GM19023 (cell line): ENCODE data around the gene MROH9.
"Not testable (repeated sequence)": the region's sequence is repeated elsewhere in the genome, so short reads cannot be mapped to it uniquely, and the experiment has no call there.

ENCODE experiments used
- ATAC-seq: cut with Tn5 transposase; IDR thresholded peaks from one replicate; pipeline ENCODE4 v1.9.1; 2021; ENCODE audit warnings: mild to moderate bottlenecking, moderate library complexity; ENCODE audit not compliant: unreplicated experiment

The MROH9 gene

DNA sequence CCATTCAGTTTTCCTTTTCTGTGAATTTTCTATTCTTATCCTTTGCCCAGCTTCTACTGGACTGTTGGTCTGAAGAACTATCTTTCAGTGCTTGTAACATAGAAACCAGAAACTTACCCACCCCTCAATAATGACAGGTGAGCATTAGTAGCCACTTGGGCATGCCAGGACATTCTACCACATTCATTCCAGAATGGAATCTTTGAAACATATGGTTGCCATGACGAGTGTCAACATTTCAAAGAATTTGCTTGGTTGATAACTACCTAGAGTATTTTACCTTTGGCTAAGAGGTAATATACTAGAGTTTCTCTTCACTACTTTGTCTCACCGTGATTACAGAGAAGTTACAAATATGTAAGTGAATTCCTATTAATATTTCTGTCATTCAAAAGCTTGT, at the start of gene MROH9:
TSS of gene MROH9 (plus strand) at position 304 of the 400 bp plus-strand sequence. CDS start 10,023 bp downstream, outside the sequence.
- ATAC-seq: no peak

DNA sequence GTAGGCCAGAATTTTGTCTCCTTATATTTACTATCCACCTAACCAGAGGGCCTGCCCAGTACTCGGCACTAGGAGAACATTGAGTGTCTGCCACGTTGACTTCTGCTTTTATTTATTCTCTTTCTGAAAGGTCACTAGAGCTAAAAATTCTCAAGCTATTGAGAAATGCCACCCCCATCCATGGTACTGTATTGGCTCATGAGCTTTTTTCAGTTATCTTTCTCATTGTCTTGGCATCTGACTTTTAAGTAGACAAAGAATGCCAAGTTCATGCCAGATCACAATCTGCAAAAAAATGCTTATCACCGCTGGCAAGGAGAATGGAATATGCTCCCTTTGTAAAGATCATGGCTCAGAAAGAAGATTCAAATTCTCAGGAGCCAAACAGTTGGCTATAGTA, 49.8 kb upstream of the MROH9 start:
- ATAC-seq: no peak

GRCh38 chr1:170886460-170886859, 48.9 kb upstream of the MROH9 start:
- no peak for ATAC-seq

DNA sequence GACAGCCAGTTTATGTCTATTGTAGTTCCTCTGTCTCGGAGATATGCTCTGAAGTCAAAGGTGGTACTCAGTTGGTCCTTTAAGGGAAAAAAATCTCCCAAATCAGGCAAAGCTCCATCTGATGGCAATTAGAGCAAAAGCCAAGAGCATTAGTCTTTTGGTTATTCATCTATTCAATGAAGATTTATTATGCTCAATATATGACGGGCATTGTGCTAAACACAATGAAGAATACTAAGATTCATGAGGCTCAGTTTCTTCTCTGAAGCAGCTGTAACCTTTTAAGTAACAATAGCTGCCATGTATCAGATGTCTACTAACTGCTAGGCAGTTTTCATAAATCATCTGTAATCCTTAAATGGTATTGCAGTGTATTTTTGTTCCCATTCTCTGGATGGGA, 47.6 kb upstream of the MROH9 start:
- no peak for ATAC-seq

DNA sequence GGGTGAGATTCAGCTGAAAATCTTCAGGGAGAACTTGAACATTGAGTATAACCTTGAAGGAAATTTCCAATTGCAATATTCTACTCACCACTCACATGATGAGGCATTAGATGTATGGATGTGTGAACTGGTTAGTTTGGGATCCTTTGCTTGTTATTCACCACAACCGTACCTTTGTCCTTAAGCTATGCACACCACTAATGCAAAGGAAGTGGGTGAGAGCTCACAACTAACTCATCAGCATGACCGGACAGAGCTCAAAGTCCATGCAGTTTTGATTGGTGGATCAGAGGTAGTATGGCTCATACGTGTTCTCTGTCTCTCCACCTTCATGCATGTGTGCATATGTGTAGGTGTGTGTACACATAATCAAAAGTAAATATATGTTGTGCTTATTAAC, 43.5 kb upstream of the MROH9 start:
- no peak for ATAC-seq

GRCh38 chr1:170893655-170894297, 41.6 kb upstream of the MROH9 start:
- no peak for ATAC-seq

DNA sequence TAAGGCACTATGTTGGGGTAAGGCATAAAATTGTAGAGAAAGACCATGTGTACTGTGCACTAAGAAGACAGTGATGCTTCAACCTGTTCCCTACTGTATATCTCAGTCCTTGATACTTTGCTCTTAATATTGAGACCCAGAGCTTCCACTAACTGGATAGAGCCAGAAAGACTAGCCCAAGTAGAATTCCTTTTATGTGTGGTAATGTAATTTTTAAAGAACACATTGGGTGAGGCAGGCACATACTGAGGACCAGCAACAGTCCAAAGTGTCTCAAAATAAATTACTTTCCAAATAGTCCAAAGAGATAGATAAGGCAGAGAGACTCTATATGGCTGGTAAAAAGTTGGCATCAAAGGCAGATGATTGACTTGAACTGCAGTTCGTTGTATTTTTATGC, 31.4 kb upstream of the MROH9 start:
- no peak for ATAC-seq

DNA sequence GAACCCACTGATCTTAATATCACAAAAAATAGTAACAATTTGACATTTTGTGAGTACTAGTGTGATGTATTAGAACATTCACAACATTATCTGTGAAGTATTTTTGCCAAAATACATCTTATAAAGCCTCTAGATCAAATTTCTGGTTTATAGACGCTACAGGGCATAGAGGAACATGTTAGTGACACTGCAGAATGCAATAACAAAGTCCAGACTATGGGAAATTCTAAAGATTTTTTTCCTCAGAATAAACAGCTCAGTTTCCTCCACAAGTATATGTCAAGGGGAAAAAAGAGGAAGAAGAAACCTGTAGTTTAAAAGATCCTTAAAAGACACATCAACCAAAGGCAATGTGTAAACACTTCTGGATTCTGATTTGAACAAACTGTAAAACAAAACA, 26.4 kb upstream of the MROH9 start:
- ATAC-seq: no peak

GRCh38 chr1:170910273-170910672, 25.1 kb upstream of the MROH9 start:
- ATAC-seq: no peak

DNA sequence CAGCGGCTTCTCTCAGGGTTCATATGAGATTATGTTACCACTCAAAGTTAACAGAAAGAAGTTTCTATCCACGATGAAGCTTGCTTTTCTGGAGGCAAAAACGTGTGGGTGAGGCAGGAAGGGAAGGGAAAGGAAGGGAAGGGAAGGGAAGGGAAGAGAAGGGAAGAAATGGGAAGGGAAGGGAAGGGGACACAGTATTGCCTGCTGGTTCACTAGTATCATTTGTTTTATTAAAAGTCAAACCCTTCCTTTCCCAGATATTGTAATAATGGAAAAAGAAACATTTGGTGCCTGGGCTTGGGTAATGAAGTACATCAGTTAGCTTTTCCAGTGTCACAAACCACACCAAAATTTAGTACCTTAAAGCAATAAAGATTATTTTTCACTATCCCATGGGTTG, 18.0 kb upstream of the MROH9 start:
- no peak for ATAC-seq

DNA sequence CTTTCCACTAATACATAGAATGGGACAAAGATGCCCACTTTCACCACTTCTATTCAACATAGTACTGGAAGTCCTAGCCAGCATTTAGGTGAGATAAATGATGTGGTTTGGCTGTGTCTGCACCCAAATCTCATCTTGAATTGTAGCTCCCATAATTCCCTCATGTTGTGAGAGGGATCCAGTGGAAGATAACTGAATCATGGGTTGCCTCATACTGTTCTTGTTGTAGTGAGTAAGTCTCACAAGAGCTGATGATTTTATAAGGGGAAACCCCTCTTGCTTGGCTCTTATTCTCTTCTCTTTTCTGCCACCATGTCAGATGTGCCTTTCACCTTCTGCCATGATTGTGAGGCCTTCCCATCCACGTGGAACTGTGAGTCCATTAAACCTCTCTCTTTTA, 10.7 kb upstream of the MROH9 start:
- not testable (repeated sequence) for ATAC-seq

DNA sequence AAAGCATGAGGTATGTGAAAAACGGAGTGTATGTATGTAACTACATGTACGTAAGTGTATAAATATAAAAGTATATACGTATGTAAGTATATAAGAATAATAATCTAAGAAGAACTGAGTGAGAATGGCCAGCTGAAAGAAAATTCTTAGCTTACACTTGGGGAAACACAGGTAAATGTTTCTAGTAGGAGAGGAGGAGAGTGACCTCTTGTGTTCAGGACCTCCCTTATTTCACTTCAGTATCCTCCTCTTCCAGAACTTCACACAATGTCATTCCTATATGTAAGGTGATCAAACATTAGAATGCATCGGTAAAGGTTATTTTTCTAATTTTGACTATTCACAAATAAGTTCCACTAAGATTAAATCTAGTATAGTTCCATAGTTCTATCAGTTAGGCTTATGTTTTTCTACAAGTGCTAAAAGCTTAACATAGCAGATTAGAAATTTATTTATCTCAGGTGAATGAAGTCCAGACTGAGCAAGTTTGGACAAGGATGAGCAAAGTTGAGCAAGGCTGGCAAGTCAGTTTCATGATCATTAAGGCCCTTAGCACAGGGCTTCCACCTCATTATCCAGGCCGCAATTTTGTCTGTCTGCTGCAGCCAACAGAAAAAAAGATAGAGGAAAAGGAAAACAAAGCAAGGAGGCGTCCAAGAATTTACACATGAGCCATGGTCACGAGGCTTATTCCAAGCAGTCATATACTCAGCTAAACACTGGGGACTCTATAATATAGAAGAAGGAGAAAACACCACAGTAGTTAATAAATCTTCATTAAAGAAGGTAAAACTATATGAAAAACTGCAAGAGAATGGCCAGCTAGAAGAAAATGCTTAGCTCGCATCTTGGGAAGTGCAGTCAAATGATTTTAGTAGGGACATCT, 7.1 kb upstream of the MROH9 start:
- ATAC-seq: no peak

- no peak for ATAC-seq
Observed at GRCh38 chr1:170929412-170929834, 5.9 kb upstream of the MROH9 start.

DNA sequence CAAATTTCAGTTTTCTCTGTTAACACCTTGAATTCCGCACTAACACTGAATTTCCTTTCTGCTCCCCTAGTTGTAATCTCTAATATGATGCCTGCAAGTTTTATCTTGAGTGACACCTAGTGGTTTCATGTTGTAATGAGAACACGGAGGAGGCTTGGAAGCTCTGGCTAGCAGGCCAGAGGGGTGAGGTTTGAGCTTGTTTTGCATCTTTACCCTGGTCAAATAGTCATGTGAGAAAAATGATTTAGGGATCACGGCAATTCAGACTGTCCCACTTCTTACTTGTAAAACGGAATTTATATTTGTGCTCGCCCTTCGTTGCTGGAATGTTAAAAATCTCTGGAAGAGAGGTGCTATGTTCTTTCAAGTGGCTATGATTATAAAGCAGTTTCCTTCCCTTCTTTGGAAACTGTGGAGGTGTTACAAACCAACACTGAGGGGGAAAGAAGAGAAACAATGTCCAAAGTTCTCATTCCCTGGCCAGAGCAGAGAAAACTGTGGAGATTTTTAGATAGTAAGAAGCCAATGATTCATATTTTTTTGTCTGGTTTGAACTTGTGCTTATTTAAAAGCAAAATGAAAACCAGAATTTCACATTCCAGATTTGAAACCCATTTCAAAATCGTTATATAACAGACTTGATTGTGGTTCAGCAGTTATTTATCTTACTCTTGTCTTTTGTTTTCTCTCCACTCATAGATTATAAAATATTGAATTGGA, 5.3 kb upstream of the MROH9 start:
- ATAC-seq: peak; percentile 90

DNA sequence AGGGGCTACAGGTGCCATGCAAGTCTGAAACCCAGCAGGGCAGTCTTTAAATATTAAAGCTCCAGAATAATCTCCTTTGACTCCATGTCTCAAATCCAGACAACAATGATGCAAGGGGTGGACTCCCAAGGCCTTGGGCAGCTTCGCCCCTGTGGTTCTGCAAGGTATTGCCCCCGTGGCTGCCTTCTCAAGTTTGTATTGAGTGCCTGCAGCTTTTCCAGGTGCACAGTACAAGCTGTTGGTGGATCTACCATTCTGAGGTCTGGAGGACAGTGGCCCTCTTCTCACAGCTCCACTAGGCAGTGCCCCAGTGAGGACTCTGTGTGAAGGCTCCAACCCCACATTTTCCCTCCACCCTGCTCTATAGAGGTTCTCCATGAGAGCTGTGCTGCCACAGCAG, 3.7 kb upstream of the MROH9 start:
- ATAC-seq: no peak

DNA sequence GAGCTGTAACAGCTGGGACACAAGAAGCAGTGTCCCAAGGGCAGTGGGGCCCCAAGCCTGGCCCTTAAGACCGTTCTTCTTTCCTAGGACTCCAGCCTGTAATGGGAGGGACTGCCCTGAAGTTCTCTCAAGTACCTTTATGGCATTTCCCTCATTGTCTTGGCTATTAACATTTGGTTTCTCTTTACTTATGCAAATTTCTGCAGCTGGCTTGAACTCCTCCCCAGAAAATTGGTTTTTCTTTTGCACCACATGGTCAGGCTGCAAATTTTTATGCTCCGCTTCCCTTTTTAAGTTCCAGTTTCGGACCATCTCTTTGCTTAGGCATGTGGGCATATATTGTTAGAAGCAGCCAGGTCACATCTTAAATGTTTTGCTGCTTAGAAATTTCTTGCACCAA, 3.1 kb upstream of the MROH9 start:
- ATAC-seq: no peak

DNA sequence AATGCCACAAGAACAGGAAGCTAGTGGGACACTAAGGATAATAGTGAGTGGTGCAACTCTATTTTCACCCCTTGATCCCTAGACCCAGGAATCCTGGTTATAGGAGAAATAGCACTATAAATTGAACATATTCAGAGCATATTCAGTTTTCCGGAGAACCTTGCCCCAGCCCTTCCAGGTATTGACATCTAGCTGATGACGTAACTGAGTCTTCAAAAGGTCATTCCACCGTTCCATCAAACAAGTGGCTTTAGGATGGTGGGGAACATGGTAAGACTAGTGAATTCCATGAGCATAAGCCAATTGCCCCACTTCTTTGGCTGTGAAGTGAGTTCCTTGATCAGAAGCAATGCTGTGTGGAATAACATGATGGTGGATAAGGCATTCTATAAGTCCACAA, 2.9 kb downstream of the MROH9 start:
- ATAC-seq: no peak

DNA sequence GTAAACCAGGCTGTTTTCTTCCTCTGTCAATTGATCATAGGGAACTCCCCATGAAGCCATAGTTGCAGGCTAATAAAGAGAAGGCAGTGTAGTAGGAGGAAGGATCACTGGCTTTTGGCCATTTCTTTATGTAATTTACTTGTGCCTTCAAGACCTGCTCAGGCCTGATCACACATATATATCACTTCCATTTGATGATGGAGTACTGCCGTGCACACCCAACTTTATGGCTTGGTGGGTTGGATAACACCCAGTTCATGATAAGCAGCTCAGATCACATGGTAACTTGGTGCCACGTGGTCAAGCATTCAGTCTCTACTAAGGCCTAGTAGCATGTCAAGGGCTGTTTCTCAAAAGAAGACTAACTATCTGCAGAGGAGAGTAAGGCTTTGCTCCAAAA, 4.1 kb downstream of the MROH9 start:
- ATAC-seq: no peak

DNA sequence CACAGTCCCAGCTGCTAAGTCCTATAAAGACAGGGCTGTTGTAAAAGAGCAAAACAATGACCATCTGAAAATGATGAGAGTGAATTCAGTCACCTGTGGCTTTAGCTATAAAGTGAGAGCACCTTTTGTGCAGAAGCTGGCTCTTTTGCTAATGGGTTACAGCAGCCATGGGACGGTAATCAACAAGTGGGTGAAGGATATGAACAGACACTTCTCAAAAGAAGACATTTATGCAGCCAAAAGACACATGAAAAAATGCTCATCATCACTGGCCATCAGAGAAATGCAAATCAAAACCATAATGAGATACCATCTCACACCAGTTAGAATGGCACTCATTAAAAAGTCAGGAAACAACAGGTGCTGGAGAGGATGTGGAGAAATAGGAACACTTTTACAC, 16.4 kb downstream of the MROH9 start:
- not testable (repeated sequence) for ATAC-seq

GRCh38 chr1:170959385-170959784, 24.1 kb downstream of the MROH9 start:
- no peak for ATAC-seq

- no peak for ATAC-seq
Observed at GRCh38 chr1:170964506-170964905, 29.2 kb downstream of the MROH9 start.
